Fibroblast of skin of right biceps (primary cell): Measurements from ENCODE around the gene MBNL1.

Experiments
- DNase-seq: peaks from one replicate; pipeline ENCODE4 v3.0.0-alpha.2; 2013

MBNL1 gene

GRCh38 chr3:152299249-152299976 lies 30.7 kb downstream of the MBNL1 start:
- DNase-seq = no peak

- DNase-seq = peak; percentile 43
These were observed 31.5 kb downstream of the MBNL1 start for GRCh38 chr3:152300029-152300731.

GRCh38 chr3:152301745-152302181 lies 33.0 kb downstream of the MBNL1 start:
- DNase-seq = no peak

- peak; percentile 96 for DNase-seq
These were observed 33.8 kb downstream of the MBNL1 start for GRCh38 chr3:152302521-152303021.

GRCh38 chr3:152304160-152304559 lies 35.4 kb downstream of the MBNL1 start:
- DNase-seq = no peak

- no peak for DNase-seq
These were observed 36.3 kb downstream of the MBNL1 start for GRCh38 chr3:152305075-152305474.

GRCh38 chr3:152307829-152308474 lies 39.2 kb downstream of the MBNL1 start:
- peak; percentile 73 for DNase-seq

- no peak for DNase-seq
These were observed 39.7 kb downstream of the MBNL1 start for GRCh38 chr3:152308475-152308844.

- no peak for DNase-seq
These were observed 40.3 kb downstream of the MBNL1 start for GRCh38 chr3:152309031-152309430.

GRCh38 chr3:152309535-152310307 lies 41.0 kb downstream of the MBNL1 start:
- peak; percentile 78 for DNase-seq

- no peak for DNase-seq
These were observed 44.7 kb downstream of the MBNL1 start for GRCh38 chr3:152313430-152313829.

- DNase-seq = no peak
These were observed 45.2 kb downstream of the MBNL1 start for GRCh38 chr3:152313914-152314313.

GRCh38 chr3:152314677-152315353 lies 46.1 kb downstream of the MBNL1 start:
- no peak for DNase-seq

- DNase-seq = no peak
These were observed 46.9 kb downstream of the MBNL1 start for GRCh38 chr3:152315623-152316022.

GRCh38 chr3:152316318-152316717 lies 47.6 kb downstream of the MBNL1 start:
- DNase-seq = no peak

GRCh38 chr3:152317184-152317583 lies 48.5 kb downstream of the MBNL1 start:
- DNase-seq = no peak

- DNase-seq = peak; percentile 83
These were observed 49.2 kb downstream of the MBNL1 start for GRCh38 chr3:152317956-152318355.

GRCh38 chr3:152318512-152318911 lies 49.8 kb downstream of the MBNL1 start:
- DNase-seq = no peak

GRCh38 chr3:152319256-152319655 lies 50.5 kb downstream of the MBNL1 start:
- DNase-seq = no peak

- peak; percentile 64 for DNase-seq
These were observed 51.3 kb downstream of the MBNL1 start for GRCh38 chr3:152319831-152320617.

GRCh38 chr3:152321200-152321954 lies 52.6 kb downstream of the MBNL1 start:
- no peak for DNase-seq
